NCI-H526 treated with DMSO at 0.1 percent for 48 hours (cell line): Measurements from ENCODE around the gene PPP1R15B.

Source experiments
- DNase-seq: peaks from one replicate; lab custom pipeline; 2025; lab: John Stamatoyannopoulos, UW

The PPP1R15B gene

GRCh38 chr1:204411451-204412204 is at the start of gene PPP1R15B:
PPP1R15B (minus strand) TSS chr1:204411817; CDS start chr1:204411411, 406 bp downstream.
- DNase-seq, result peak; percentile 88

- no peak for DNase-seq
Observed at GRCh38 chr1:204460346-204460745, 48.7 kb upstream of the PPP1R15B start.

GRCh38 chr1:204459706-204460105 is 48.1 kb upstream of the PPP1R15B start:
- DNase-seq, result no peak

GRCh38 chr1:204457666-204458065 is 46.0 kb upstream of the PPP1R15B start:
- no peak for DNase-seq

GRCh38 chr1:204456826-204457442 is 45.3 kb upstream of the PPP1R15B start:
- DNase-seq, result no peak

- DNase-seq, result no peak
Observed at GRCh38 chr1:204455831-204456145, 44.2 kb upstream of the PPP1R15B start.

GRCh38 chr1:204455063-204455830 is 43.6 kb upstream of the PPP1R15B start:
- DNase-seq, result no peak

- no peak for DNase-seq
Observed at GRCh38 chr1:204454476-204454875, 42.9 kb upstream of the PPP1R15B start.

GRCh38 chr1:204453141-204453772 is 41.6 kb upstream of the PPP1R15B start:
- DNase-seq, result no peak

- no peak for DNase-seq
Observed at GRCh38 chr1:204451352-204452124, 39.9 kb upstream of the PPP1R15B start.

GRCh38 chr1:204450461-204451257 is 39.0 kb upstream of the PPP1R15B start:
- DNase-seq, result no peak

GRCh38 chr1:204449678-204450280 is 38.2 kb upstream of the PPP1R15B start:
- no peak for DNase-seq

- no peak for DNase-seq
Observed at GRCh38 chr1:204448991-204449677, 37.5 kb upstream of the PPP1R15B start.

GRCh38 chr1:204448344-204448964 is 36.8 kb upstream of the PPP1R15B start:
- DNase-seq, result no peak

- DNase-seq, result no peak
Observed at GRCh38 chr1:204447736-204448135, 36.1 kb upstream of the PPP1R15B start.

GRCh38 chr1:204447190-204447589 is 35.6 kb upstream of the PPP1R15B start:
- DNase-seq, result no peak

- peak; percentile 32 for DNase-seq
Observed at GRCh38 chr1:204446413-204447111, 34.9 kb upstream of the PPP1R15B start.

- DNase-seq, result no peak
Observed at GRCh38 chr1:204445860-204446412, 34.3 kb upstream of the PPP1R15B start.
